ENCODE measurements around the gene MITF. TPM values are rescaled to one million over a fixed set of nuclear protein-coding genes. Genes with fewer than 3 reads are reported as not detected.

The MITF gene
- total RNA-seq, 2 experiments from 2014 or later: not detected

- Histone ChIP-seq H3K9me3 (ENCODE audit: low read length) (no peaks in the 10 kb centered on the region), H4K20me1 (ENCODE audit: insufficient read depth, low read length) (no peaks in the 10 kb centered on the region), H3K4me3 (ENCODE audit: low read depth, low read length, poor library complexity, severe bottlenecking) (no peak overlapping the region), H3K27ac (ENCODE audit: low read depth, low read length, poor library complexity, severe bottlenecking) (no peak overlapping the region), H3K36me3 (ENCODE audit: insufficient read depth, low read length) (no peaks in the 10 kb centered on the region), H3K4me2 (ENCODE audit: low read length) (no peak overlapping the region), H3K4me1 (ENCODE audit: insufficient read depth, low read length, poor library complexity, severe bottlenecking) (no peaks in the 10 kb centered on the region), H3K9me2 (ENCODE audit: insufficient read depth, low read length) (no peaks in the 10 kb centered on the region), H2AFZ (ENCODE audit: low read length) (no peak overlapping the region), H3K79me2 (ENCODE audit: insufficient read depth, low read depth, low read length) (no peaks in the 10 kb centered on the region)
- POLR2A ChIA-PET: no interaction called here
- no TSS peak for BruUV-seq (replicated peaks)
- TF ChIP-seq CTCF (conservative IDR thresholded peaks at IDR 0.05; ENCODE audit: low read length) (no peak), EZH2phosphoT487 (IDR thresholded peaks at IDR 0.05; ENCODE audit: borderline replicate concordance, low read depth, low read length) (no peak)
- intact Hi-C loops (cut with micrococcal nuclease; ENCODE audit: unreplicated experiment): no loop called here
- DNase-seq (ENCODE audit: low spot score): no peak
- CTCF ChIA-PET (ENCODE audit: unreplicated experiment): no interaction called here
These were observed 142.6 kb downstream of the MITF start for GRCh38 chr3:69881756-69882428.

- no peak overlapping the region for H3K27ac ChIP-seq (ENCODE audit: low read depth, low read length, poor library complexity, severe bottlenecking)
- H3K4me3 ChIP-seq (ENCODE audit: low read depth, low read length, poor library complexity, severe bottlenecking): no peak overlapping the region
- H3K36me3 ChIP-seq (ENCODE audit: insufficient read depth, low read length): no peaks in the 10 kb centered on the region
- no peak overlapping the region for H3K4me2 ChIP-seq (ENCODE audit: low read length)
- H3K9me3 ChIP-seq (ENCODE audit: low read length): no peaks in the 10 kb centered on the region
- H3K9me2 ChIP-seq (ENCODE audit: insufficient read depth, low read length): no peaks in the 10 kb centered on the region
- no peaks in the 10 kb centered on the region for H3K79me2 ChIP-seq (ENCODE audit: insufficient read depth, low read depth, low read length)
- CTCF ChIA-PET (ENCODE audit: unreplicated experiment): no interaction called here
- BruUV-seq (replicated peaks): no TSS peak
- H3K4me1 ChIP-seq (ENCODE audit: insufficient read depth, low read length, poor library complexity, severe bottlenecking): no peaks in the 10 kb centered on the region
- intact Hi-C loops (cut with micrococcal nuclease; ENCODE audit: unreplicated experiment): no loop called here
- no peak for DNase-seq (ENCODE audit: low spot score)
- POLR2A ChIA-PET: no interaction called here
- no peak overlapping the region for H2AFZ ChIP-seq (ENCODE audit: low read length)
- TF ChIP-seq EZH2phosphoT487 (IDR thresholded peaks at IDR 0.05; ENCODE audit: borderline replicate concordance, low read depth, low read length) (no peak), CTCF (conservative IDR thresholded peaks at IDR 0.05; ENCODE audit: low read length) (no peak)
- H4K20me1 ChIP-seq (ENCODE audit: insufficient read depth, low read length): no peaks in the 10 kb centered on the region
These were observed 143.3 kb downstream of the MITF start for GRCh38 chr3:69882560-69882959.

GRCh38 chr3:69888040-69888942 is 149.0 kb downstream of the MITF start:
- POLR2A ChIA-PET: no interaction called here
- CTCF ChIA-PET (ENCODE audit: unreplicated experiment): no interaction called here
- Histone ChIP-seq H3K9me3 (ENCODE audit: low read length) (no peaks in the 10 kb centered on the region), H3K79me2 (ENCODE audit: insufficient read depth, low read depth, low read length) (no peaks in the 10 kb centered on the region), H3K4me2 (ENCODE audit: low read length) (no peak overlapping the region), H2AFZ (ENCODE audit: low read length) (no peak overlapping the region), H3K27ac (ENCODE audit: low read depth, low read length, poor library complexity, severe bottlenecking) (no peak overlapping the region), H3K9me2 (ENCODE audit: insufficient read depth, low read length) (no peaks in the 10 kb centered on the region), H3K4me3 (ENCODE audit: low read depth, low read length, poor library complexity, severe bottlenecking) (no peak overlapping the region), H3K36me3 (ENCODE audit: insufficient read depth, low read length) (no peaks in the 10 kb centered on the region), H3K4me1 (ENCODE audit: insufficient read depth, low read length, poor library complexity, severe bottlenecking) (no peaks in the 10 kb centered on the region), H4K20me1 (ENCODE audit: insufficient read depth, low read length) (no peaks in the 10 kb centered on the region)
- intact Hi-C loops (cut with micrococcal nuclease; ENCODE audit: unreplicated experiment): no loop called here
- BruUV-seq (replicated peaks): no TSS peak
- TF ChIP-seq CTCF (conservative IDR thresholded peaks at IDR 0.05; ENCODE audit: low read length): no peak
- TF ChIP-seq EZH2phosphoT487 (IDR thresholded peaks at IDR 0.05; ENCODE audit: borderline replicate concordance, low read depth, low read length): no peak
- no peak for DNase-seq (ENCODE audit: low spot score)
